Germinal center (tissue), 1 donor: ENCODE measurements around the gene RABL2B.

Experiments
- DNase-seq: peaks from one replicate; pipeline ENCODE4 v3.0.0; 2012; ENCODE audit warnings: mixed read lengths, low spot score

RABL2B gene

GRCh38 chr22:50737728-50738648 is 45.4 kb downstream of the RABL2B start, which contains the start of gene ACR:
Gene ACR, plus strand, starts transcription at chr22:50738204. Its CDS starts 32 bp downstream, at chr22:50738236.
- DNase-seq: no peak

- DNase-seq: no peak
Measured at GRCh38 chr22:50735739-50736030, 47.8 kb downstream of the RABL2B start.

GRCh38 chr22:50734986-50735738 is 48.3 kb downstream of the RABL2B start:
- DNase-seq: no peak

GRCh38 chr22:50734343-50734771 is 49.1 kb downstream of the RABL2B start:
- DNase-seq: no peak

- no peak for DNase-seq
Measured at GRCh38 chr22:50733521-50734342, 49.7 kb downstream of the RABL2B start.

GRCh38 chr22:50732681-50733080 is 50.8 kb downstream of the RABL2B start:
- no peak for DNase-seq

DNA sequence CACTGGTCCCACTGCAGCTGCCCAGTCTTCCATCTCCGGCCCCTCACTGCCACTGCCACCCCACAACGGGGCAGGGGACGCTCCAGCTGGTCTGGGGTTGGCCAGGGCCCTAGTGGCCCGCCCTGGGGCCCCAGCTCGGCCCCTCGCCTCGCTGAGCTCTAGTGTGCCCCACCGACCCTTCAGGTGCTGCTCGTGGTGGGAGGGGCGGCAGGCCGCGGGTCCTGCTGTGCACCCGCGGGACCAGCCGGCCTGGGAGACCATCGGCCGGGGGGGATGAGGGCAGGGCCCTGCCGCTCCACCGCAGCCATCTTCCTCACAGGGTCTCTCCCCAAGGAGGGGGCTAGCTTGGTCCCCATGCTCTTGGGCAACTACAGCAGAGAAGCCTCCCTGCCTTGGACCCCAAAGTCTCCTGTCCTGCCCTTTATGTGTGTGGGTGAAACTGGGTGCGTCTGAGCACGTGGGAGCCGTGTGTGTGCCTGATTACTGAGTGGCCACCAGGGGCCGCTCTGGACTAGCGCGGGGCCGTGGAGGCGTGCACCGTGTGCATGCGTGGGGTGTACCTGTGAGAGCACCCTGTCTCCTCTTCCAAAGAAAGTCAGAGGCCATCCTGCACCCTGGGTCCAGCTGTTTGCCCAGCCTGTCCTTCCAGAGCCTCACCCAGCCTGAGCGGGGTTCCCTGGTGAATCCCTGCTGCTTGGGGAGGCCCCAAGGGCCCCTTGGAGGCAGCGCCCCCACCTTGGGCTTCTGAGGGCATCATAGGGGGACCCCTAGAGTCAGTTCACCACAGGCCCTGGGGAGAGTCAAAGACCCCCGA is 51.4 kb downstream of the RABL2B start:
- peak; percentile 76 for DNase-seq

GRCh38 chr22:50730941-50731661 is 52.3 kb downstream of the RABL2B start:
- no peak for DNase-seq

DNA sequence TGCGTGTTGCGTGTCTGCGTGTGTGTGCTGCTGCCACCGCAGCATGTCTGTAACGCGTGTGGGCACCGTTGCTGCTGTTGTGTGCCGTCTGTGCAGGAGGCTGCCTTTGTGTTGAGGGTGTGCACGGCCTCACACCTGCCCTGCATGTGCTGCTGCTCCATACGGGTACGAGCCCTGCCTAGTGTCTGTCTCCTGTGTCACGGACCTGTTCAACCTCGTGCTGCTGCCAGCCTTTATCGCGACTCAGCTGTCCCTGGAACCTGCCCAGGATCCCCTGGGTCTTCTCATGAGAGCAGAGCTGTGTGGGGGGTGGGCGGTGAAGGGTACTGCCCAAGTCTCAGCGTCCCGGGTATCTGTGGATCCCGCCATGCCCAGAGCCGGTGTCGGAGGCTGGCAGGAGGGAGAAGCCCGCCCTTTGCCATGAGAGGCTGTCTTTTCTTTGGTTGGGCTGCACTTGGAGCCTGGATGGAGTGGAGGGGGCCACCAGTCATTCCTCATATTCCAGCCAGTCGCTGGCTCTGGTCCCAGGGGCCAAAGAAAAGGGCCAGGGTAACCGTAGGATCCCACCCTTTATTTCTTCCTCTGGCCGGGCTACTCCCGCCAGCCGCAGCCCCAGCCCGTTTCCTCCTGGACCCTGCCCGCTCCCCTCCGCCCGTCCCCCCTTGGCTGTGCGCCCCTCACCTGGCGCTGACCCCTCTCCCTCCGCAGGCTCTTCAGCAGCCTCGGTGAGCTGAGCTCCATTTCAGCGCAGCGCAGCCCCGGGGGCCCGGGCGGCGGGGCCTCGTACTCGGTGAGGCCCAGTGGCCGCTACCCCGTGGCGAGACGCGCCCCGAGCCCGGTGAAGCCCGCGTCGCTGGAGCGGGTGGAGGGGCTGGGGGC is 53.2 kb downstream of the RABL2B start:
- DNase-seq: no peak

DNA sequence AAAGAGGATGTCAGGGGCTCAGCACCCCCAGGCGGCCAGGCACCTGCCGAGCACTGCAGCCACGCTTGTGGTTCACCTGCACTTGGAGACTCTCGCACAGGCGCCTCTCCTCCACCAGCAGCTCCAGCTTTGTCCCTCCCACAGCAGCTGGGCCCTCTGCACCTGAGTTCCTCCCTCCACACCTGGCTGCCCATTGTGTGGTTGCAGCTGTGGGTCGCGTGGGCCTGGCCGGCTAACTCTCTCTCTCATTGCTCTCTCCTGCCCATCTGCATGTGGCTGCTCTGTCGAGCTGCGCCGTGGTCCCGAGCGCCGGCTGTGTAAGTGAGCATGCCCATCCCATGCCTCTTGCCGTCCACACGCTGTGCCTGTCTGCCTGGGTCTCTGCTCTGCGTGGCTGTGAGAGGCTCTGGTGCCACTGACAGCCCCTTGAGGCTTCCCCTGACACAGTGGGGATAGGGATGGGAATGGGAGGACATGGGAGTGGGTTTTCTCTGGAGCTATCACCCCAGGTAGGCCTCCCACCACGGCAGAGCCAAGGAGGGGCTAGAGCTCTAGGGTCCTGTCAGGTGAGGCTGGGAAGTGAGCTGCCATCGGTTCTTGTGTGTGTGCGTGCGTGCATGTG is 53.9 kb downstream of the RABL2B start:
- DNase-seq: peak; percentile 60

- DNase-seq: no peak
Measured at GRCh38 chr22:50728523-50728931, 54.9 kb downstream of the RABL2B start.

DNA sequence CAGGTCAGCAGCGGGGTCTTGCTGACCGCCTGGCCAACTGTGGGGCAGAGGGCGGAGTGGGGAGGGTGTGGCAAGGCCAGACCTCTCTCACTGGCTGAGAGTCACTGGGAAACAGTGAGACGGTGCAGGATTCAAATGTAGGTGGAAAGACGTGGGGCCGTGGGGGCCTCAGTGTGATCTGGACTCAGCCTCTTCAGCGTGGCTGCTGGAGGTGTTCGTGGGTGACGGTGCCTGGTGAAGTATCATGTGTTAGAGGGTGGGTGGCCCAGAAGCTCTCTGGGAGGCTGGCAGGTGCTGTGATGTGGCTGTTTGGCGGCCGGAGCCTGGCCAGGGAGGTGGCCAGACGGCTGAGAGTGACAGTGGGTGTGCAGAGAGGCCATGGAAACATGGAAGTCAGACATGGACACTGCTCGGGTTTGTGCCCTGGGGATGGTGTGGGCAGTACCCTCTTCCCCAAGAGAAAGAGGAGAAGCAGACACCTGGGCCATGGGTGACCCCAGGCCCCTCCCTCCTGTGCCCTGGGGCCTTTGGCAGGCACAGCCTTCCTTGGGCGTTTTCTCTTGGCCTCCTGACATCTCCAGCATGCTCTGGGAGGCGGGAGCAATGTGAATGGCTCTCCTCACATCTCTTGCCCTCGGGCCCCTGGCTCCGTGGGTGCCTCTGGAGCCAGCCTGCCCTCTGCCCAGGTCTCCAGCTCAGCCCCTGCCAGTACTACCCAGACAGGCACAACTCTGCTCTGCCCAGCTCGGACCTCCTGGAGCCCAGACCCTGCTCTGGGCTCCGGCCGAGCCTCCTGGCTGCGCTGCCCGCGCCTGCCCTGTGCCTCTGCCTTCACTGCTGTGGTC is 55.5 kb downstream of the RABL2B start:
- DNase-seq: no peak

- DNase-seq: no peak
Measured at GRCh38 chr22:50726643-50727340, 56.6 kb downstream of the RABL2B start.

GRCh38 chr22:50725597-50725996 is 57.8 kb downstream of the RABL2B start:
- no peak for DNase-seq

DNA sequence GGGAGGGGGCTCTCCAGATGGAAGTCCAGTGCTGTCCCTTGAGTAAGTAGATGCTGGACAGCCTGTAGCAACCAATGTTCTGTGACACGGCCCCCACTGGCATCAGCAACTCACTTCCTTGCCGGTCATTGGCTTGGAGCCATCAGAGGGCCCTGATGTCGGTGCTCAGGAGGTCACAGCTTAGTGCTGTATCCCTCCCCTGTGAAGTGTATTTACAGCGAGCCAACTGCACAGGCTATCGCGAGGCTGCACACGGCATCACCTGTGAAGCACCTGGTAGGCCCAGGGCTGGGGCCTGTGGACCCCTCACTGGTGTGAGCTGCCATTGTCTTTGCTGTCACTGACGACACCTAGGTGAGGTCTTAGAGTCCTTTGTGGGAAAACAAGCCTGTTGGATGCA is 58.8 kb downstream of the RABL2B start:
- DNase-seq: no peak

DNA sequence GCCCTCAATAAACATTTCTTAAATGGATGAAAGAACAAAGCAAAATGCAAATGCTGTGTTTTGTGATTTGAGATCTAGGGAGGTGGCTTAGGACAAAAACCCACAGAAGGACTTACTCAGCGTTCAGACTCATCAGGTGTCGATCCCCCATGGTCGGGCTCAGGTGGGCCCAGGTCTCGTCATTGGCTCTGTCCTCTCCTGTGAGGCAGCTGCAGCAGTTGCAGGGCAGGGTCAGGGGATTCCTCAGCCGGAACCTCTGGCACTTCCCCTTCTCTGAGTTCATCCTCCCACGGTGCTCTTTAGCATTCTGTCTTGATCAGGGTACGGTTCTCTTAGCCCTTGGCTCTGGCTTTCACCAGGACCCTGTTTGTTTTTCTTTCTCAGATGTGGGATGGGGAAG is 59.4 kb downstream of the RABL2B start:
- DNase-seq: peak; percentile 33

DNA sequence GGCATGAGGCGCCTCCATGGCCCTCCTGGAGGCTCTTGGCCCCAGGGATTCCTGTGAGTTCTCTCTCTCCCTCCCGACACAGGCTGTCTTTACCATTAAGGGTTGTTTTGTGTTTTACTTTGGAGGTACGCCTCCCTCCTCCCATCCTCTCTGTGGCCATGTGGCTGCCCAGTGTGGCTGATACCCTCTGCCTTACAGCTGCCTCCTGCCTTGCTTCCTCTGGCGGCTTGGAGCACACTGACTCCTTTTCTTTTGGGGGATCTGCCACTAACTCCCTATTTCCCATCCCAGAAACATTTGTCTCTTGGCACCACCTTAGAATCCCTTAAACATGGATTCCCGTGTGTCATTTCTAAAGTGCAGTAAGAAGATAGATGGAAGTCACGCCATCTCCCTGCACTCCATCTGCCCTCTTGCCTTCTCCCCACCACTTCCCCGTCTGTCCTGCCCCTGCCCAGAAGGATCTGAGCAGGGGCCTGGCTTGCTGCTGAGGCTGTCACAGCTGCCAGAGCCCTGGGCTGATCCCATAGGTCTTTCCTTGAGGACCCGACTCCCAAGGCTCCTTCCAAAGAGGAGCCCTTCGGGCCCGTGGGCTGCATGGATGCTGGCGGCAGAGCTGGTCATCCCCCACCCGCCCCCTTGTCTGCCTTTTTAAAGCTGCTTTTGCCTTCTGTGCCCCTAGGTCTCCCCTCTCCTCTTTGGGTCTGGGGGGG is 60.6 kb downstream of the RABL2B start:
- DNase-seq: no peak
